SK-N-SH (cell line): ENCODE measurements around the gene C20orf141. TPM values are rescaled to one million over a fixed set of nuclear protein-coding genes. Genes with fewer than 3 reads are reported as not detected.

Experiments used
- CTCF ChIA-PET: fragments of 300-600, 350-600 bp; formaldehyde crosslinking; extraction: SDS; loops from one replicate; lab custom pipeline; 2021; lab: Yijun Ruan, JAX
- POLR2A ChIA-PET: fragments of 350-600 bp; sonication (Branson Sonifier 250); formaldehyde crosslinking; extraction: SDS; loops from one replicate; lab custom pipeline; 2020; ENCODE audit warnings: antibody characterized with exemption, inconsistent platforms; lab: Yijun Ruan, JAX
- DNase-seq: peaks from one replicate; pipeline ENCODE4 v3.0.0; 2012
- H2AFZ ChIP-seq: fragments of 200-600 bp; sonication (generic); 2 replicates; pipeline ENCODE4 v1.8.1; 2016; ENCODE audit warnings: antibody characterized with exemption, mild to moderate bottlenecking, low read depth
- H3F3A ChIP-seq: fragments of 200-600 bp; sonication (generic); replicated peaks from 2 replicates; pipeline ENCODE3; 2016; ENCODE audit warnings: antibody characterized with exemption, mild to moderate bottlenecking; ENCODE audit not compliant: insufficient read depth
- H3K27ac ChIP-seq, 2 experiments: fragments of 200-500 bp in 1 of 2; fragments of 200-600 bp in 1 of 2; sonication (Bioruptor generic) in 1 of 2; sonication (generic), shearing (Covaris generic) in 1 of 2; 2 replicates each; pipeline versions ENCODE4 v1.5.1 to v1.6.1; 2014 to 2016; ENCODE audit warnings: low read depth in 2 of 2, inconsistent platforms in 1 of 2, low read length in 1 of 2, mild to moderate bottlenecking in 1 of 2, mixed read lengths in 1 of 2
- H3K27me3 ChIP-seq: fragments of 200-600 bp; sonication (generic), shearing (Covaris generic); 2 replicates; pipeline ENCODE4 v1.6.1; 2016; ENCODE audit warnings: mixed run types; ENCODE audit not compliant: insufficient read depth
- H3K36me3 ChIP-seq, 2 experiments: fragments of 200-500 bp in 1 of 2; fragments of 200-600 bp in 1 of 2; sonication (Bioruptor generic) in 1 of 2; sonication (generic) in 1 of 2; replicated peaks in 1 of 2; 2 replicates each; pipeline versions ENCODE3 to v1.5.1; 2014 to 2016; ENCODE audit warnings: low read length in 1 of 2, mild to moderate bottlenecking in 1 of 2; ENCODE audit not compliant: insufficient read depth in 2 of 2, control insufficient read depth in 1 of 2
- H3K4me1 ChIP-seq, 2 experiments: fragments of 200-500 bp in 1 of 2; fragments of 200-600 bp in 1 of 2; sonication (Bioruptor generic) in 1 of 2; sonication (generic), shearing (Covaris generic) in 1 of 2; 2 replicates each; pipeline versions ENCODE4 v1.5.1 to v1.6.1; 2014 to 2016; ENCODE audit warnings: low read depth in 1 of 2, low read length in 1 of 2, mixed run types in 1 of 2; ENCODE audit not compliant: insufficient read depth in 2 of 2, control insufficient read depth in 1 of 2
- H3K4me2 ChIP-seq: fragments of 200-600 bp; sonication (generic), shearing (Covaris generic); 2 replicates; pipeline ENCODE4 v1.6.1; 2017; ENCODE audit warnings: mixed run types
- H3K4me3 ChIP-seq, 2 experiments: fragments of 200-500 bp in 1 of 2; fragments of 200-600 bp in 1 of 2; sonication (Bioruptor generic) in 1 of 2; sonication (generic), shearing (Covaris generic) in 1 of 2; 2 replicates each; pipeline versions ENCODE4 v1.5.1 to v1.8.1; 2014 to 2016; ENCODE audit warnings: low read depth in 2 of 2, inconsistent platforms in 1 of 2, low read length in 1 of 2, mild to moderate bottlenecking in 1 of 2, mixed read lengths in 1 of 2, moderate library complexity in 1 of 2
- H3K79me2 ChIP-seq: fragments of 200-600 bp; sonication (generic); 2 replicates; pipeline ENCODE4 v1.8.1; 2017; ENCODE audit warnings: mild to moderate bottlenecking; ENCODE audit not compliant: insufficient read depth
- H3K9ac ChIP-seq: fragments of 200-600 bp; sonication (generic); 2 replicates; pipeline ENCODE4 v1.6.1; 2017; ENCODE audit warnings: mixed run types
- H3K9me2 ChIP-seq: fragments of 200-600 bp; sonication (generic); 2 replicates; pipeline ENCODE4 v1.6.1; 2017; ENCODE audit warnings: mixed run types
- H3K9me3 ChIP-seq: fragments of 200-600 bp; sonication (generic); 2 replicates; pipeline ENCODE4 v1.6.1; 2017; ENCODE audit warnings: mixed run types, mild to moderate bottlenecking, moderate library complexity
- H4K20me1 ChIP-seq: fragments of 200-600 bp; sonication (generic); 2 replicates; pipeline ENCODE4 v1.6.1; 2017; ENCODE audit warnings: mild to moderate bottlenecking, mixed run types; ENCODE audit not compliant: insufficient read depth
- CHD2 ChIP-seq: fragments of 150-350 bp; IDR thresholded peaks from 2 replicates; pipeline ENCODE4 v1.6.1; 2018; ENCODE audit warnings: low read length; ENCODE audit not compliant: partially characterized antibody
- ELF1 ChIP-seq: IDR thresholded peaks from 2 replicates; pipeline ENCODE4 v1.4.0; 2012
- EZH2phosphoT487 ChIP-seq: fragments of 200-600 bp; sonication (generic); IDR thresholded peaks from 2 replicates; pipeline ENCODE4 v1.6.1; 2017; ENCODE audit warnings: low read depth, mixed run types, mild to moderate bottlenecking, antibody characterized with exemption, moderate library complexity, borderline replicate concordance
- FOXJ3 ChIP-seq: sonication (generic); formaldehyde crosslinking; IDR thresholded peaks from 2 replicates; pipeline ENCODE4 v1.5.1; 2020; ENCODE audit warnings: mild to moderate bottlenecking, missing genetic modification reagents
- IRF3 ChIP-seq: fragments of 150-350 bp; IDR thresholded peaks from 2 replicates; pipeline ENCODE4 v1.6.1; 2016; ENCODE audit warnings: mild to moderate bottlenecking, low read depth, low read length
- MAX ChIP-seq: IDR thresholded peaks from 2 replicates; pipeline ENCODE4 v1.4.0; 2012; ENCODE audit warnings: low read depth
- MEF2A ChIP-seq: IDR thresholded peaks from 2 replicates; pipeline ENCODE4 v1.4.0; 2012; ENCODE audit warnings: low read depth, borderline replicate concordance
- NFIC ChIP-seq: IDR thresholded peaks from 2 replicates; pipeline ENCODE4 v1.4.0; 2012; ENCODE audit warnings: borderline replicate concordance
- RAD21 ChIP-seq: IDR thresholded peaks from 2 replicates; pipeline ENCODE4 v1.6.1; 2012; ENCODE audit warnings: mild to moderate bottlenecking, low read length
- REST ChIP-seq: IDR thresholded peaks from 2 replicates; pipeline ENCODE4 v1.6.1; 2012; ENCODE audit warnings: mild to moderate bottlenecking, low read depth, low read length, moderate library complexity
- RXRA ChIP-seq: IDR thresholded peaks from 2 replicates; pipeline ENCODE4 v1.4.0; 2012; ENCODE audit warnings: low read depth, mild to moderate bottlenecking, borderline replicate concordance
- TAF1 ChIP-seq: IDR thresholded peaks from 2 replicates; pipeline ENCODE4 v1.6.1; 2012; ENCODE audit warnings: low read depth, mild to moderate bottlenecking, low read length, moderate library complexity, borderline replicate concordance
- TCF12 ChIP-seq: IDR thresholded peaks from 2 replicates; pipeline ENCODE4 v1.4.0; 2012
- TEAD4 ChIP-seq: IDR thresholded peaks from 2 replicates; pipeline ENCODE4 v1.4.0; 2012; ENCODE audit warnings: mild to moderate bottlenecking, borderline replicate concordance; ENCODE audit not compliant: insufficient read depth
- USF1 ChIP-seq: IDR thresholded peaks from 2 replicates; pipeline ENCODE4 v1.4.0; 2012; ENCODE audit warnings: low read depth, borderline replicate concordance
- WGBS: methylation state at CpG from one replicate; pipeline ENCODE4 v1.1.6; 2017; ENCODE audit warnings: low lambda C conversion rate; 5-methylcytosine and 5-hydroxymethylcytosine counted together
- polyA plus RNA-seq, 3 experiments: library from polyadenylated mRNA; depleted of rRNA; stranded (reverse); fragments of >200 nt; gene quantifications; 2 replicates each; pipeline ENCODE4 v1.2.3, GENCODE V29; 2012

Gene C20orf141
- polyA plus RNA-seq, 1 of the 3 experiments (the other 2 are of a cell fraction), result 1.2 TPM

DNA sequence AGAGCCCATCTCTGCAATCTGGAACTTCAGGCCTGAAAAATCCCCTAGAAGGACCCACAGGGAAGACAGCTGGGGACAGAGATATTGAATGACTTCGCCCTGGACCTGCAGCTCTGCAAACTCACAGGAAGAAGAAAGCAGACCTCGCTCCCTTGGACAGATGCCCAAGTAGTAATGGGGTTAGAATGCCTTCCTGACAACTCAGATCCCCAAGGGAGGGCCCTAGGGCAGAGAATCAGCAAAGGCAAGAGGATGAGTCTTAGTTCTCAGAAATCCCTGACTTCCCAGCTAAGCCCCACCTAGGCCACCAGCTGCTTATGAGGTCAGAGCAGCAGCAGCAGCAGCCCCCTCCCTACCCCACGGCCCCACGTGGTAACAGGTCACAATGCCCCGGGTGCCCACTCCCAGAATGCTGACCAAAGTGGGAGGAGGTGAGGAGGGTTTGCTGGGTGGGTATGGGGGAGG, at the start of gene C20orf141 (continued):
- TF ChIP-seq REST (no peak), TAF1 (no peak), MAX (peak; percentile 39; the same call in 1 of the 2 replicates), FOXJ3 (no peak), EZH2phosphoT487 (no peak), IRF3 (no peak), ELF1 (no peak), MEF2A (no peak)
- TF ChIP-seq, all 33 proteins: peak for 10

GRCh38 chr20:2767768-2768631, 46.8 kb upstream of the C20orf141 start:
- Histone ChIP-seq H3K9ac (no peak overlapping the region), H2AFZ (no peak overlapping the region), H3K27me3 (no peaks in the 10 kb centered on the region), H3K4me1 (0 out of 4 replicates have a peak, but pooled peaks cover 0 to 5% of the 10 kb centered on the region in 2 experiments), H4K20me1 (no peaks in the 10 kb centered on the region), H3K4me3 (no peak overlapping the region), H3K9me2 (no peaks in the 10 kb centered on the region), H3K79me2 (no peaks in the 10 kb centered on the region), H3K4me2 (no peak overlapping the region), H3K36me3 (no peaks in the 10 kb centered on the region), H3K9me3 (no peaks in the 10 kb centered on the region), H3K27ac (no peak overlapping the region), H3F3A (no peaks in the 10 kb centered on the region)
- 64% methylated on average over 7 of the region's 15 CpGs for WGBS
- DNase-seq, result peak; percentile 14
- POLR2A ChIA-PET, result no interaction called here
- CTCF ChIA-PET, result interaction anchor here (1.0 to 4.7 kb wide), 2 partner anchors 13 to 595 kb away, joined by 3 to 16 read pairs; no protein-coding TSS in a partner anchor
- TF ChIP-seq RXRA (no peak), TCF12 (peak; percentile 37), ELF1 (no peak), TEAD4 (no peak), EZH2phosphoT487 (no peak), USF1 (no peak), MAX (no peak), RAD21 (no peak), NFIC (peak; percentile 86), CHD2 (no peak)
